ENCODE results near the gene CTNNBIP1.

Gene CTNNBIP1

DNA sequence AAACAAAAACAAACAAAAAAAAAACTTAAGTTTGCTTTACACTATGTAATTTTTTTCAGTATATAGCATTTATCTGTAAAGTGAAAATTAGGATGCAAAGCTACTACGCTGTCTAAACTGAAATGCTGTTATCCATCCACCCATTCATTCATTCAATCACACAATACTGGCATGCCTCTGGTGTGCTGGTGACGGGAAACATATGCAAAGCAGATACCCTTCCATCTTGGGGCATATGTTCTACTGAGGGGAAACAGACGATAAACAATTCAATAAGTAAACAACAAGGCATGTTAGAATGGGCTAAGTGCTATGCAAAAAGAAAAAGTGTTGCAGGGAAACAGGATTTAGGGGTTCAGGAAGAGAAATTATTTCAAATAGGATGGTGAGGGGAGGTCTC lies 89.5 kb downstream of the CTNNBIP1 start:
- Histone ChIP-seq H3K4me3 (ENCODE audit: low read depth, low read length) (no peak overlapping the region), H3K27me3 (replicated peaks) (no peaks in the 10 kb centered on the region), H3K36me3 (replicated peaks) (no peaks in the 10 kb centered on the region), H3K27ac (no peak overlapping the region)
- TF ChIP-seq, protein P1, sequence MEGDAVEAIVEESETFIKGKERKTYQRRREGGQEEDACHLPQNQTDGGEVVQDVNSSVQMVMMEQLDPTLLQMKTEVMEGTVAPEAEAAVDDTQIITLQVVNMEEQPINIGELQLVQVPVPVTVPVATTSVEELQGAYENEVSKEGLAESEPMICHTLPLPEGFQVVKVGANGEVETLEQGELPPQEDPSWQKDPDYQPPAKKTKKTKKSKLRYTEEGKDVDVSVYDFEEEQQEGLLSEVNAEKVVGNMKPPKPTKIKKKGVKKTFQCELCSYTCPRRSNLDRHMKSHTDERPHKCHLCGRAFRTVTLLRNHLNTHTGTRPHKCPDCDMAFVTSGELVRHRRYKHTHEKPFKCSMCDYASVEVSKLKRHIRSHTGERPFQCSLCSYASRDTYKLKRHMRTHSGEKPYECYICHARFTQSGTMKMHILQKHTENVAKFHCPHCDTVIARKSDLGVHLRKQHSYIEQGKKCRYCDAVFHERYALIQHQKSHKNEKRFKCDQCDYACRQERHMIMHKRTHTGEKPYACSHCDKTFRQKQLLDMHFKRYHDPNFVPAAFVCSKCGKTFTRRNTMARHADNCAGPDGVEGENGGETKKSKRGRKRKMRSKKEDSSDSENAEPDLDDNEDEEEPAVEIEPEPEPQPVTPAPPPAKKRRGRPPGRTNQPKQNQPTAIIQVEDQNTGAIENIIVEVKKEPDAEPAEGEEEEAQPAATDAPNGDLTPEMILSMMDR (IDR thresholded peaks at IDR 0.05; ENCODE audit: low read depth, low read length, missing control alignments), result no peak
- DNase-seq, result no peak
- in situ Hi-C loops (cut with HindIII; ENCODE audit: low pct_ligation_motif_present, low sequenced_read_pairs), result no loop called here

DNA sequence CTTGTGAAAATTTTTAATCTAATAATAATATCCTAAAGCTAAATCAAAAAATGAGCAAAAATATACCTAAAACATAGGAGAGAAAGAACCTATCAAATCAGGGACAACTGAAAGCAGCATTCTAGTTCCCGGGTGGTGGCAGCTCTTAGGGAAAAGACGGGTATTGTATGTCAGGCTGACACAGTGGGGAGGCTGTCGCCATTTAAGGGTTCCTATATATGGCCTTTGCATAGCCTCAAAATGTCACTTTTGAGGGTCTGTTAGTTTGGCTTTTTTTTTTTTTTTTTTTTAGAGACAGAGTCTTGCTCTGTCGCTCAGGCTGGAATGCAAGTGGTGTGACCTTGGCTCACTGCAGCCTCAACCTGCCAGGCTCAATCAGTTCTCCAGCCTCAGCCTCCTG lies 92.3 kb downstream of the CTNNBIP1 start:
- no peaks in the 10 kb centered on the region for H3K36me3 ChIP-seq (replicated peaks)
- DNase-seq, result no peak
- TF ChIP-seq, protein P1 (IDR thresholded peaks at IDR 0.05; ENCODE audit: low read depth, low read length, missing control alignments), result no peak
- no peaks in the 10 kb centered on the region for H3K27me3 ChIP-seq (replicated peaks)
- in situ Hi-C loops (cut with HindIII; ENCODE audit: low pct_ligation_motif_present, low sequenced_read_pairs), result no loop called here
- H3K4me3 ChIP-seq (ENCODE audit: low read depth, low read length), result no peak overlapping the region
- no peak overlapping the region for H3K27ac ChIP-seq

DNA sequence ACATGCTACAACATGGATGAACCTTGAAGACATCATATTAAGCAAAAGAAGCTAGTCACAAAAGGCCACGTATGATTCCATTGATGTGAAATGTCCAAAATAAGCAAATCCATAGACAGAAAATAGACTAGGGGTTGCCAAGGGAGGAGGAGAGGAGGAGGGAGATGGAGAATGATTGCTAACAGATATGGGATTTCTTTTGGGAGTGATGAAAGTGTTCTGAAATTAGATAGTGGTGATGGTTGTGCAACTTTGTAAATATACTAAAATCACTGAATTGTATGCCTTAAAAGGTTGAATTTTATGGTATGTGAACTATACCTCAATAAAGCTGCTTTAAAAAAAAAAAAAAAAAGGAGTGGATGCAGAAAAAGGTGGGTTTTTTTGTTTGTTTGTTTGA lies 93.9 kb downstream of the CTNNBIP1 start:
- in situ Hi-C loops (cut with HindIII; ENCODE audit: low pct_ligation_motif_present, low sequenced_read_pairs), result no loop called here
- TF ChIP-seq, protein P1 (IDR thresholded peaks at IDR 0.05; ENCODE audit: low read depth, low read length, missing control alignments), result no peak
- Histone ChIP-seq H3K27ac (no peak overlapping the region), H3K27me3 (replicated peaks) (no peaks in the 10 kb centered on the region), H3K4me3 (ENCODE audit: low read depth, low read length) (no peak overlapping the region), H3K36me3 (replicated peaks) (no peaks in the 10 kb centered on the region)
- no peak for DNase-seq

DNA sequence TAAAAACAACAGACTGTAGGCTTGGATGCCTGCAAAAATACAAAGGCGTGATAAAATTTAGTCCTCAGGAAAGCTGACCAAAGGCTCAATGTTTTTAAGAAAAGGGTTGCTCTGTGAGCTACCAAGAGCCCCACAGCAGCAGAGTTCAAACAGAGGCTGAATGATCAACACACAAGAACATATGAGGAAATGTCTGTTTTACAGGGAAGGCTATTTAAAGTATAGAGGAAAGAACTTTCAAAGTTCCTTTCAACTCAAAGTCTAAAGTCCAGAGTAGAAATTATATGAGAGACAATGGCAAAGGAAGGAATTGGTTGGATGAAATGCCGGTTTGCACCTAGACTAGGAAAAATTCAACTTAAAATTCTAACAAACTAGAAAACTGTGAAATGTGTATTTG lies 94.9 kb downstream of the CTNNBIP1 start:
- Histone ChIP-seq H3K4me3 (ENCODE audit: low read depth, low read length) (no peak overlapping the region), H3K36me3 (replicated peaks) (no peaks in the 10 kb centered on the region), H3K27ac (no peak overlapping the region), H3K27me3 (replicated peaks) (no peaks in the 10 kb centered on the region)
- DNase-seq, result no peak
- TF ChIP-seq, protein P1 (IDR thresholded peaks at IDR 0.05; ENCODE audit: low read depth, low read length, missing control alignments), result no peak
- in situ Hi-C loops (cut with HindIII; ENCODE audit: low pct_ligation_motif_present, low sequenced_read_pairs), result no loop called here

DNA sequence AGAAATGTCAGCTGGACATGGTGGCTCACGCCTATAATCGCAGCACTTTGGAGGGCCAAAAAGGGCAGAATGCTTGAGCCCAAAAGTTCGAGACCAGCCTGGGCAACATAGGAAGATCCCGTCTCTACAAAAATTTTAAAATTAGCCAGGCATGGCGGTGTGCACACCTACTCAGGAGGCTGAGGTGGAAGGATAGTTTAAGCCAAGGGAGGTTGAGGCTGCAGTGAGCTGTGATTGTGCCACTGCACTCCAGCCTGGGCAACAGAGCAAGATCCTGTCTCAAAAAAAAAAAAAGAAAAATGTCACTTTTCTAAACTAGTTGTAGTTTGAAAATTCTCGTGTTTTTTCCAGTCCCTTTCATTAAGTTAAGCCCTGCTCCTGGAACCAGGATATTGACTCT lies 95.5 kb downstream of the CTNNBIP1 start:
- no peaks in the 10 kb centered on the region for H3K27me3 ChIP-seq (replicated peaks)
- H3K27ac ChIP-seq, result no peak overlapping the region
- in situ Hi-C loops (cut with HindIII; ENCODE audit: low pct_ligation_motif_present, low sequenced_read_pairs), result no loop called here
- TF ChIP-seq, protein P1 (IDR thresholded peaks at IDR 0.05; ENCODE audit: low read depth, low read length, missing control alignments), result no peak
- H3K36me3 ChIP-seq (replicated peaks), result no peaks in the 10 kb centered on the region
- no peak for DNase-seq
- H3K4me3 ChIP-seq (ENCODE audit: low read depth, low read length), result no peak overlapping the region

DNA sequence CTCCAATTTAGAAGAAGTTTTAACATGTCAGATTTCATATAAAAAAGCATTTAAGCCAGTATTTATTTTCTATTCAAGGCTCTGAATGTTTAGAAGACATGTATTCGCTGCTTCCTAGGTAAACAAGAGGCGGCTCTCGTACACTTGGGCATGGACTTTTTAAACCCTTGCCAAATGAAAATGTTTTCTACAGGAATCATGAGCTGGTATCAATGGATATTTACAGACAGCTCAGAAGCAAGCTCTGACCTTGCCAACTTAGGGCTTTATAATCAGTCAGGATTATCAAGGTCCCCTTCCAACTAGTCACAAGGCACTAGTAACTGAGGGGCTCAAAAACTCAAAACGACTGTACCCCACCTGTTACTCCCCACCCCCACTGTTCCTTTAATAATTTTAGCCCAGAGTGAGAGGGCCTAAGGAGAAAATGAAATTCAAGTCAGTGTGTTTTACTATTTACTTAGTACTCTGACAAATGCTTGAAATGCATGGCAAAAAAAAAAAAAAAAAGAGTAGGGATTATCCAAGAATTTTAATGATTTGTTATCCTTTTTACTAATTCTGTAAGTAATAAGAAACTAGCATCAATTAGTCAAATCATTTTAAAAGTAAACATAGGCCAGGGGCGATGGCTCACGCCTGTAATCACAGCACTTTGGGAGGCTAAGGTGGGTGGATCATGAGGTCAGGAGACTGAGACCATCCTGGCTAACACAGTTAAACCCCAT lies 98.7 kb downstream of the CTNNBIP1 start:
- no peak for DNase-seq
- H3K4me3 ChIP-seq (ENCODE audit: low read depth, low read length), result no peak overlapping the region
- no peaks in the 10 kb centered on the region for H3K36me3 ChIP-seq (replicated peaks)
- no peak overlapping the region for H3K27ac ChIP-seq
- H3K27me3 ChIP-seq (replicated peaks), result no peaks in the 10 kb centered on the region
- TF ChIP-seq, protein P1 (IDR thresholded peaks at IDR 0.05; ENCODE audit: low read depth, low read length, missing control alignments), result no peak
- in situ Hi-C loops (cut with HindIII; ENCODE audit: low pct_ligation_motif_present, low sequenced_read_pairs), result no loop called here

Measured in brain microvascular endothelial cell (primary cell).